Measurements from ENCODE around the gene DRAM1.
"Not testable (repeated sequence)": the region's sequence is repeated elsewhere in the genome, so short reads cannot be mapped to it uniquely, and the experiment has no call there.

Gene DRAM1

GRCh38 chr12:101859664-101860607 lies 17.4 kb upstream of the DRAM1 start:
- DNase-seq (ENCODE audit: low read depth in 2 of 2) = no peak

DNA sequence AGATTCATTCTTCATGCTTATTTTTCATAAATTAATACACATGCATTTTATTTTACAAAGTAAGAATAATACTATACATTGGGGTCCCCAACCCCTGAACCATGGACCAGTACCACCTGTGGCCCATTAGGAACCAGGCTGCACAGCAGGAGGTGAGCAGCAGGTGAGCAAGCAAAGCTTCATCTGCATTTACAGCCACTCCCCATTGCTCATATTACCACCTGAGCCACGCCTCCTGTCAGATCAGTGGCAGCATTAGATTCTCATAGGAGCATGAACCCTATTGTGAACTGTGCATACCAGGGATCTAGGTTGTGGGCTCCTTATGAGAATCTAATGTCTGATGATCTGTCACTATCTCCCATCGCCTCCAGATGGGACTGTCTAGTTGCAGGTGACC lies 15.7 kb upstream of the DRAM1 start:
- DNase-seq (ENCODE audit: low read depth in 2 of 2) = not testable (repeated sequence)

DNA sequence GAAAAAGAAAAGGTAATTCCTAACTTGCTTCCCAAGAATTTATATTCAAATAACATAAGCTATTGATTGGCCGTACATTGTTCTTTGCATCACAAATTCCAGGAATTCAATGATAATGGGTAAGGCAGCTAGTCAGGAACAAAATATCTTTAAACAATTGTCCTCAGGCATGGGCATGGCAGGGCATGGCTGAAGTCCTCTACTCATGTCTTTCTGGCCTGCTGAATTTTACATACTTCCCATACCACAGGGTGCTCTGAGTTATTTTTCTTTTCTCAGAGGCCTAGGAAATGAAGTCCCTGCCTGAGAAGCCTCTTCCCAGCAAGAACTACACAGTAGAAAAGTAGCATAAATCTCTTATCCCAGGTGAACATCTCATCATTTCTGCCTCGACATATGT lies 15.1 kb upstream of the DRAM1 start:
- no peak for DNase-seq (ENCODE audit: low read depth in 2 of 2)

DNA sequence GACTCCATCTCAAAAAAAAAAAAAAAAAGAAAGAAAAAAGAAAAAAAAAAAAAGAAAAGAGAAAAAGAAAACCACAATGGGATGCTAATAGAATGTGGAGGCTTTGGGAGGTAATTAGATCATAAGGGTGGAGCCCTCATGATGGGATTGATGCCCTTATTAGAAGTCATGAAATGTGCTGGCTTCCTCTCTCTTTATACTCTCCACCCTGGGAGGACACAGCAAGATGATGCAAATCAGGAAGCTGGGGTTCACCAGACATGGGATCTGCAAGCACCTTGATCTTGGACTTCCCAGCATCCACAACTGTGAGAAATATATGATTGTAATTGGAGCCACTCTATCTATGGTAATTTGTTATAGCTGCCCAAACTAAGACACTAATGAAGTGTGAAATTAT lies 13.4 kb upstream of the DRAM1 start:
- DNase-seq (ENCODE audit: low read depth in 2 of 2) = no peak

GRCh38 chr12:101866615-101867373 lies 10.6 kb upstream of the DRAM1 start:
- DNase-seq (ENCODE audit: low read depth in 2 of 2) = no peak

- DNase-seq (ENCODE audit: low read depth in 2 of 2) = not testable (repeated sequence)
Observed at GRCh38 chr12:101867619-101868018, 9.8 kb upstream of the DRAM1 start.

- DNase-seq (ENCODE audit: low read depth in 2 of 2) = no peak
Observed at GRCh38 chr12:101870925-101871324, 6.5 kb upstream of the DRAM1 start.

DNA sequence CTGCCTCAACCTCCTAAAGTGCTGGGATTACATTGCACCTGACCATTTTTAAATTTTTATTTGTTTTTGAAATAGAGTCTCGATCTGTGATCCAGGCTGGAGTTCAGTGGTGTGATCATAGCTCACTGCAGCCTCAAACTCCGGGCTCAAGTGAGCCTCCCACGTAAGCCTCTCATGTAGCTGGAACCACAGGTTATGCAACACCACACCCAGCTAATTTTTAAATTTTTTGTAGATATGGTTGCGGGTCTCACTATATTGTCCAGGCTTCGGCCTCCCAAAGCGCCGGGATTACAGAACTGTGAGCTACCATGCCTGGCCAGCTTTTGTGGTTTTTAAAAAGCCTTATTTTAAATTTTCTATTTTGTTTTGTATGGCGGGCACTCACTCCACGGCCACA lies 2.2 kb upstream of the DRAM1 start:
- no peak for DNase-seq (ENCODE audit: low read depth in 2 of 2)

DNA sequence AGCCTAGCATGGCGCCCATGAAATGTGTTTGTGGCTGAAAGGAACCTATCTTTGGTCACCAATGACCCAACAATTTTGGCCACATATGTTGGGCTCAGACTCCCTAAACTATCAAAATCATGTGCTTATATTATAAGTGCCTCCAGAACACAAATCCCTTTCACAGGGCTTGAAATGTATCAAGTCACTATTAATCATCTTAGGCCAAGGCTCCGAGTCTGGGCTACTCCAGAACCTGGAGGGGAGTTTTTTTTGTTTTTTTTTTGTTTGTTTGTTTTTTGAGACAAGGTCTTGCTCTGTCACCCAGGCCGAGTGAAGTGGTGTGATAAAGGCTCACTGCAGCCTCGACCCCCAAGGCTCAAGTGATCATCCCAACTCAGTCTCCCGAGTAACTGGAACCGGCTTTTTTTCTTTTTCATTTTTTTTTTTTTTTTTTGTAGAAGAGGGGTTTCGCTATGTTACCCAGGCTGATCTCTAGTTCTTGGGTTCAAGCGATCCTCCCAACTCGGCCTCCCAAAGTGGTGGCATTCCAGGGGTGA lies 989 bp upstream of the DRAM1 start:
- no peak for DNase-seq (ENCODE audit: low read depth in 2 of 2)

GRCh38 chr12:101877806-101878242 lies 444 bp downstream of the DRAM1 start:
- no peak for DNase-seq (ENCODE audit: low read depth in 2 of 2)

DNA sequence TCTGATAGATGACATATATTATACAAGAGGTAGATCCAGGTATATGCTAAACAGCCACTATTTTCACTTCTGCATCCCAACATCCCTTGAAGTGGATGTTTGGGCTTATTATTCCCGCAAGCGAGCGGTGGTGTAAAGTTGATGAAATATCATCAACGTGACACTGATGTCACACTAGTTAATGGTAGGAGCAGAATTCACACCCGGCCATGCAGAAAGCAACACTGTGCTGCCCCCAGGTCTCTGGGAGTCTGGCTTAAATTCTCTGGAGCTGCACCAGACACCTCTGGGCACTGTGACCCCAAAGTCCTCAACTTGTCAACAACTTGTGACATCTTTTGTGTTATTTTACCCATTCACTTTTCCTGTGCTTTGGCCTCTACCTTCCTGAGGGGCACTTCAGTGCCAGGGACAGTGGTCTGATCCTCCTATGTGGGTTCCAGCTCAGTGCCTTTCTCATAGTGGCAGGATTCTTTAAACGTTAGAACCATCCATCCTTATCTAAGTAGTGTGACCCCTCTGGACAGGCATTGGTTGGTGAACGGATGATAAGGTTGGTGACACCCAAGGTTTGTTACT lies 952 bp downstream of the DRAM1 start:
- DNase-seq (ENCODE audit: low read depth in 2 of 2) = no peak

DNA sequence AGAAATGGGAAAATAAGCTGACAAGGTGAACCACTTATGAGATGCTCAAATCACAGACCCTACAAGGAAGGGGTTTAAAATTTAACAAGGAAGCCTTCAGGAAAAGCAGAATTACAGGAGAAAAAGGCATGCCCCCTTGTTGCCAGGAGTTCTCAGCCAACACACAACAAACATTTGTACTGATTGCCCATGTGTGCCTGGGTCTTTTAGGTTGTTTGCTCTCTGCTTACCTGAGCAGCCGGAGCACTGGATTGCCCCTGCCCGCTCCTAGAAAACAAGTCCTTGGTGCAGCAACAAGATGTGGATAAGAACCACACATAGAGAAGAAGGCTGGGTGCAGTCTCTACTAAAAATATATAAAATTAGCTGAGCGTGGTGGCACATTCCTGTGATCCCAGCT lies 3.4 kb downstream of the DRAM1 start:
- no peak for DNase-seq (ENCODE audit: low read depth in 2 of 2)

DNA sequence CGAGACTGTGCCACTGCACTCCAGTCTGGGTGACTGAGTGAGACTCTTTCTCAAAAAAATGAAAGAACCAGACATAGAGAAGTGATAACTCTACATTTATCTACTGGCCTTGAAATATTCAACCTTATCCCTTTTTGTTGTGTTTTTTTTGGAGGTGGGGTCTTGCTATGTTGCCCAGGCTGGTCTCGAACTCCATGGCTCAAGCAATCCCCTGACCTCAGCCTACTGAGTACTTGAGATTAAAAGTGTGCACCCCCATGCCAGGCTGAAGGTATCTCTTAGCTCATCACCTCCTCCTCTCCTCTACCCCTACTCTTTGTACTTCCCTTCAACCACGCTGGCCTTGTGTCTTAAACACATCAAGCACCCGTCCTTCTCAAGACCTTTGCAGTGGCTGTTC lies 3.8 kb downstream of the DRAM1 start:
- no peak for DNase-seq (ENCODE audit: low read depth in 2 of 2)

GRCh38 chr12:101884174-101884573 lies 6.8 kb downstream of the DRAM1 start:
- no peak for DNase-seq (ENCODE audit: low read depth in 2 of 2)

DNA sequence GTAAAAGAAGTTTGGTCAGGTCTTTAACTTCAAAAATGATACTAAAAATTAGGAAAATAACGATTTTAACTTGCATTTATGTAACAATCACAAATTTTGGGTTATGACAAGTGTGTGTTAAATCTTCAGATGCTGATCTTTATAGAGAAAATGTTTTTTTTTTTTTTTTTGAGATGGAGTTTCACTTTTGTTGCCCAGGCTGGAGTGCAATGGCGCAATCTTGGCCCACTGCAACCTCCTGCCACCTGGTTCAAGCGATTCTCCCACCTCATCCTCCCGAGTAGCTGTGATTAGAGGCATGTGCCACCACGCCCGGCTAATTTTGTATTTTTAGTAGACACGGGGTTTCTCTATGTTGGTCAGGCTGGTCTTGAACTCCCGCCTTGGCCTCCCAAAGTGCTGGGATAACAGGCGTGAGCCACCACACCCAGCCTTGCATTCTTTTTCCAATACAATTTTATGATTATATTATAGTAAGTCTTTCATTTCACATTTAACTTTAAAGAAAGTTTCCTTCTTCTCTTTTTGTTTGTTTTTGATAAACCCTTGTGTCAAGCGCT lies 7.5 kb downstream of the DRAM1 start:
- DNase-seq (ENCODE audit: low read depth in 2 of 2) = not testable (repeated sequence)

- no peak for DNase-seq (ENCODE audit: low read depth in 2 of 2)
Observed at GRCh38 chr12:101885912-101886561, 8.7 kb downstream of the DRAM1 start.

DNA sequence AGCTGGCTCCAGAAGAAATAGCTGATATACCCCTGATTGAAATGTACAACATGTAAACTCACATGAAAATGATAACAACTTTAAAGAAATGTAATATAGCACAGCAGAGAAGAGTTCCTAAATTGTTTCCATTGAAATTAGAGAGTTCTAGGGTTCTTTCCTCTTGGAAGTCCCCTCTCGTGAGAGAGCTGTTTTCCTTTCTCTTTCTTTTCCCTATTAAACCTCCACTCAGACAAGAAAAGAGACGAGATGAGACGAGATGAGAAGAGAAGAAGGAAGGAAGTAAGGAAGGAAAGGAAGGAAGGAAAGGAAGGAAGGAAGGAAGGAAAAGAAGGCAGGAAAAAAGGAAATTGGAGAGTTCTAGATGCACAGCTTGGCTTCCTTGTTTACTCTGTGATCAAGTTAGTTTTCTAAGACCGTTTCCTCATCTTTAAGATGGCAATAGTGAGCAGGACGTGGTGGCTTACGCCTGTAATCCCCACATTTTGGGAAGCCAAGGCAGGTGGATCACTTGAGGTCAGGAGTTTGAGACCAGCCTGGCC lies 11.9 kb downstream of the DRAM1 start:
- no peak for DNase-seq (ENCODE audit: low read depth in 2 of 2)

DNA sequence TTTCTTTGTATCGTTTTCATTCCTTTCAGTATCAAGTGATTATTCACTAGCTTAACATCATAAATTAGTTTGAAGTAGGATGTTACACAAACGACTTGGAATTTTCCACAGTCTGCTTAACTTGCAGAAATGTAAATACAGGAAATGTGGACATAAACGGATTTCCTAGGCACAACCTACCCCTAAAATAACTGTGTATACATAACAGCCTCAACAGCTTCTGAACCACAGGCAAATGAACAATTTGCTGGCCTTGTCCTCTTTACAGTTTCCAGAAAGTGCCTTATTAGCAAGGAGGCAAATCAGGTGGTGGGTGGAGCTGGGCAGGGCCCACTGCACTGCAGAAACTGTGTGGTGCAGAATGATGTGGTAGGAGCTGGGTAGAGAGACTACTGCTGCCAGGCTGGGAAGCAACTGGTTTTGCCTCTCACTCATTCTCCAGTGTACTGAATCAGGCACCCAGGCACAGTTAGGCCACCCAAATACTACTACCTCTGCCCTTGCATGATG lies 14.1 kb downstream of the DRAM1 start:
- no peak for DNase-seq (ENCODE audit: low read depth in 2 of 2)

GRCh38 chr12:101892794-101893193 lies 15.4 kb downstream of the DRAM1 start:
- DNase-seq (ENCODE audit: low read depth in 2 of 2) = no peak

DNA sequence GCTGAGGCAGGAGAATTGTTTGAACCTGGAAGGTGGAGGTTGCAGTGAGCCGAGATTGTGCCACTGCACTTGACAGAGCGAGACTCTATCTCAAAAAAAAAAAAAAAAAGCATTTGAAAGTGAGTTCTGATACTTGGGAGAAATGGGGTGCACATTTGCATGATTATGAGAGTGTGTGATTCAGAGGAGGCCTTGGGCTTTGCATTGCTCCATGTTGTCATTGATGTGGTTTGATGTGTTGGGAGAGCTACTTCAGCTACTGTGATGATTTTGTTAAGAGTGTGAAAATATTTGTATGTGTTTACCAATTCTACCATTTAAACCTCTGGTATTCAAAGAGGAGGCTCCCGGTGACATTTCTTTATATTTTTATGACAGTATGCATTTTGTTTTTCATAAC lies 24.4 kb downstream of the DRAM1 start:
- DNase-seq (ENCODE audit: low read depth in 2 of 2) = no peak

GRCh38 chr12:101902641-101903040 lies 25.3 kb downstream of the DRAM1 start:
- no peak for DNase-seq (ENCODE audit: low read depth in 2 of 2)

All from stimulated activated CD8-positive, alpha-beta memory T cell treated with anti-CD3 and anti-CD28 coated beads, Interleukin-2, amount 100 ng/mL, for 1 hour (primary cell).